Measurements from ENCODE around the gene STAT3. TPM values are rescaled to one million over a fixed set of nuclear protein-coding genes. Genes with fewer than 3 reads are reported as not detected.

STAT3 gene
- total and polyA plus RNA-seq, 9 of the 15 experiments (the other 6 are each of a cell fraction or from before 2014, with no cell fraction given), result 90.0 to 179 (median 114) TPM

DNA sequence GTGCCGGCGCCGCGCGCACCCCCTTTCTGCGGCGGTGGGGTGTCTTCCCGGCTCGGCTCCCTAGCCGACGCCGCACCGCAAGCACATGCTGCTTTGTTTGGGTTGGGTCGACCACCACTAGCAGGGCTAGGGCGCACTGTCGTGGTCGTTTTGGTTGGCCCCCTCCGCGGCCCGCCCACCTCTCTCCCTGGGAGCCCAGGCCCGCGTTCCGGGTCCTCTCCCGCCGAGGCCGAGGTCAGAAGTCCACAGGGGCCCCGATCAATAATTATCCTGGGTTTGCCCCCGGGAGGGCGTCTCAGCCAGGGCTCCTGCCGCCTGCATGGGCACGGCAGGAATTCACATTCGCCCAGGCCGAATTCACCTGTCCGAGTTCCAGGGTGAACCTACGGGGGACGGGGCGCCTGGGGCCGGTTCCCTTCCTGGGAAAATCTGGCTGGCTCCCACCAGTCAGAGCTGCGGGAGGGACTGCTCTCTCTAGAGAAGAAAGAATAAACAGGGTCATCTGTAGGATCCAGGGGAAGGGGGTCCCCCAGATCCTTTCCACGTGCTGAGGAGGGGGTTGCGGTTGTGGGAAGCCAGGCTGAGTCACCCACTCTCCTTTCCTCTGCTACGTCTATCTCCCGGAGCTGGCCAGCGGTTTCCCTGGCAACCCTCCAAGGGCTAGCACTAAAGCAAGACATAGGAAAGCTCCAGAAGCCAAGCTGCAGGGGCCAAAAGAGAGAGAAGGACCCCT is 111.5 kb downstream of the STAT3 start (continued):
- no peak for TF ChIP-seq STAT5B (CRISPR knock-in tag; IDR thresholded peaks at IDR 0.05)
- peak; percentile 74; the same call in 1 of the 2 replicates for TF ChIP-seq MTA1 (IDR thresholded peaks at IDR 0.05; ENCODE audit: borderline replicate concordance)
- TF ChIP-seq, protein P1, sequence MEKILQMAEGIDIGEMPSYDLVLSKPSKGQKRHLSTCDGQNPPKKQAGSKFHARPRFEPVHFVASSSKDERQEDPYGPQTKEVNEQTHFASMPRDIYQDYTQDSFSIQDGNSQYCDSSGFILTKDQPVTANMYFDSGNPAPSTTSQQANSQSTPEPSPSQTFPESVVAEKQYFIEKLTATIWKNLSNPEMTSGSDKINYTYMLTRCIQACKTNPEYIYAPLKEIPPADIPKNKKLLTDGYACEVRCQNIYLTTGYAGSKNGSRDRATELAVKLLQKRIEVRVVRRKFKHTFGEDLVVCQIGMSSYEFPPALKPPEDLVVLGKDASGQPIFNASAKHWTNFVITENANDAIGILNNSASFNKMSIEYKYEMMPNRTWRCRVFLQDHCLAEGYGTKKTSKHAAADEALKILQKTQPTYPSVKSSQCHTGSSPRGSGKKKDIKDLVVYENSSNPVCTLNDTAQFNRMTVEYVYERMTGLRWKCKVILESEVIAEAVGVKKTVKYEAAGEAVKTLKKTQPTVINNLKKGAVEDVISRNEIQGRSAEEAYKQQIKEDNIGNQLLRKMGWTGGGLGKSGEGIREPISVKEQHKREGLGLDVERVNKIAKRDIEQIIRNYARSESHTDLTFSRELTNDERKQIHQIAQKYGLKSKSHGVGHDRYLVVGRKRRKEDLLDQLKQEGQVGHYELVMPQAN (IDR thresholded peaks at IDR 0.05; ENCODE audit: borderline replicate concordance), result no peak
- TF ChIP-seq EZH2 (IDR thresholded peaks at IDR 0.05; ENCODE audit: borderline replicate concordance, low read depth, low read length), result no peak
- TF ChIP-seq YBX1 (IDR thresholded peaks at IDR 0.05), result no peak
- 0 out of 2 replicates have a peak, but pooled peaks have one; percentile 49 for TF ChIP-seq NFATC3 (IDR thresholded peaks at IDR 0.05)
- no peak for TF ChIP-seq ZNF274 (IDR thresholded peaks at IDR 0.05; ENCODE audit: borderline replicate concordance, low read depth, low read length)
- no peak for TF ChIP-seq RBM34 (IDR thresholded peaks at IDR 0.05; ENCODE audit: borderline replicate concordance, insufficient read depth, low read length)
- no peak for TF ChIP-seq THRAP3 (IDR thresholded peaks at IDR 0.05; ENCODE audit: borderline replicate concordance)
- TF ChIP-seq STAT5A (IDR thresholded peaks at IDR 0.05; ENCODE audit: borderline replicate concordance, low read length), result no peak
- TF ChIP-seq, protein P2, sequence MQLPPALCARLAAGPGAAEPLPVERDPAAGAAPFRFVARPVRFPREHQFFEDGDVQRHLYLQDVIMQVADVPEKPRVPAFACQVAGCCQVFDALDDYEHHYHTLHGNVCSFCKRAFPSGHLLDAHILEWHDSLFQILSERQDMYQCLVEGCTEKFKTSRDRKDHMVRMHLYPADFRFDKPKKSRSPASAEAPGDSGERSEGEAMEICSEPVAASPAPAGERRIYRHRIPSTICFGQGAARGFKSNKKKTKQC (CRISPR knock-in tag; IDR thresholded peaks at IDR 0.05), result peak; percentile 49; the same call in 1 of the 2 replicates
- TF ChIP-seq ZZZ3 (IDR thresholded peaks at IDR 0.05), result no peak
- TF ChIP-seq SMARCC2 (IDR thresholded peaks at IDR 0.05; ENCODE audit: low read depth), result no peak
- no peak for TF ChIP-seq ZNF282 (CRISPR knock-in tag; IDR thresholded peaks at IDR 0.05)
- no peak for TF ChIP-seq POU5F1 (IDR thresholded peaks at IDR 0.05; ENCODE audit: borderline replicate concordance, low read depth, low read length, partially characterized antibody)
- no peak for TF ChIP-seq ZNF444 (CRISPR knock-in tag; IDR thresholded peaks at IDR 0.05)
- TF ChIP-seq ZNF431 (CRISPR knock-in tag; IDR thresholded peaks at IDR 0.05), result no peak
- no peak for TF ChIP-seq MCM7 (IDR thresholded peaks at IDR 0.05)
- TF ChIP-seq DNMT1 (IDR thresholded peaks at IDR 0.05), result no peak
- TF ChIP-seq RBBP5 (IDR thresholded peaks at IDR 0.05; ENCODE audit: borderline replicate concordance, insufficient read depth, low read length, poor library complexity, severe bottlenecking), result no peak
- peak; percentile 82 for TF ChIP-seq ARID1B (IDR thresholded peaks at IDR 0.05)
- TF ChIP-seq RBM14 (IDR thresholded peaks at IDR 0.05; ENCODE audit: borderline replicate concordance, insufficient read depth, low read depth, low read length), result peak; percentile 69; the same call in 1 of the 2 replicates
- no peak for TF ChIP-seq BCOR (IDR thresholded peaks at IDR 0.05)
- TF ChIP-seq PPARD (CRISPR knock-in tag; IDR thresholded peaks at IDR 0.05), result no peak
- no peak for TF ChIP-seq ZNF134 (CRISPR knock-in tag; conservative IDR thresholded peaks at IDR 0.05)
- TF ChIP-seq, protein P3, sequence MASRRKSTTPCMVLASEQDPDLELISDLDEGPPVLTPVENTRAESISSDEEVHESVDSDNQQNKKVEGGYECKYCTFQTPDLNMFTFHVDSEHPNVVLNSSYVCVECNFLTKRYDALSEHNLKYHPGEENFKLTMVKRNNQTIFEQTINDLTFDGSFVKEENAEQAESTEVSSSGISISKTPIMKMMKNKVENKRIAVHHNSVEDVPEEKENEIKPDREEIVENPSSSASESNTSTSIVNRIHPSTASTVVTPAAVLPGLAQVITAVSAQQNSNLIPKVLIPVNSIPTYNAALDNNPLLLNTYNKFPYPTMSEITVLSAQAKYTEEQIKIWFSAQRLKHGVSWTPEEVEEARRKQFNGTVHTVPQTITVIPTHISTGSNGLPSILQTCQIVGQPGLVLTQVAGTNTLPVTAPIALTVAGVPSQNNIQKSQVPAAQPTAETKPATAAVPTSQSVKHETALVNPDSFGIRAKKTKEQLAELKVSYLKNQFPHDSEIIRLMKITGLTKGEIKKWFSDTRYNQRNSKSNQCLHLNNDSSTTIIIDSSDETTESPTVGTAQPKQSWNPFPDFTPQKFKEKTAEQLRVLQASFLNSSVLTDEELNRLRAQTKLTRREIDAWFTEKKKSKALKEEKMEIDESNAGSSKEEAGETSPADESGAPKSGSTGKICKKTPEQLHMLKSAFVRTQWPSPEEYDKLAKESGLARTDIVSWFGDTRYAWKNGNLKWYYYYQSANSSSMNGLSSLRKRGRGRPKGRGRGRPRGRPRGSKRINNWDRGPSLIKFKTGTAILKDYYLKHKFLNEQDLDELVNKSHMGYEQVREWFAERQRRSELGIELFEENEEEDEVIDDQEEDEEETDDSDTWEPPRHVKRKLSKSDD (conservative IDR thresholded peaks at IDR 0.05; ENCODE audit: low read length), result no peak
